ENCODE measurements around the gene CPXM2. TPM values are rescaled to one million over a fixed set of nuclear protein-coding genes. Genes with fewer than 3 reads are reported as not detected.

The CPXM2 gene
- polyA plus RNA-seq, 1 of the 3 experiments (the other 2 are of a cell fraction), result not detected

- Histone ChIP-seq H3K79me2 (ENCODE audit: insufficient read depth) (no peaks in the 10 kb centered on the region), H3K9ac (no peak overlapping the region), H3K9me2 (no peaks in the 10 kb centered on the region), H3K4me1 (ENCODE audit: control insufficient read depth in 1 of 2, insufficient read depth in 2 of 2, low read depth in 1 of 2, low read length in 1 of 2) (peaks cover 0 to 6% of the 10 kb centered on the region in 2 experiments; a peak in 1 of 4 replicates), H3K27ac (ENCODE audit: low read depth in 2 of 2, low read length in 1 of 2) (no peak overlapping the region), H3K27me3 (ENCODE audit: insufficient read depth) (no peaks in the 10 kb centered on the region), H3F3A (replicated peaks; ENCODE audit: insufficient read depth) (no peaks in the 10 kb centered on the region), H3K4me2 (no peak overlapping the region), H2AFZ (ENCODE audit: low read depth) (no peak overlapping the region), H3K36me3 (replicated peaks in 1 of 2; ENCODE audit: control insufficient read depth in 1 of 2, insufficient read depth in 2 of 2, low read length in 1 of 2) (no peaks in the 10 kb centered on the region), H3K9me3 (no peaks in the 10 kb centered on the region), H4K20me1 (ENCODE audit: insufficient read depth) (no peaks in the 10 kb centered on the region), H3K4me3 (ENCODE audit: low read depth in 2 of 2, low read length in 1 of 2) (no peak overlapping the region)
- no peak for TF ChIP-seq FOXM1 (IDR thresholded peaks at IDR 0.05; ENCODE audit: low read depth)
- TF ChIP-seq RXRA (IDR thresholded peaks at IDR 0.05; ENCODE audit: borderline replicate concordance, low read depth), result no peak
- no peak for TF ChIP-seq YY1 (IDR thresholded peaks at IDR 0.05; ENCODE audit: low read depth)
- TF ChIP-seq RCOR1 (IDR thresholded peaks at IDR 0.05; ENCODE audit: low read length), result no peak
- TF ChIP-seq EP300 (IDR thresholded peaks at IDR 0.05; ENCODE audit: borderline replicate concordance in 1 of 2, low read depth in 1 of 2, low read length in 1 of 2), result no peak
- no peak for TF ChIP-seq MXI1 (IDR thresholded peaks at IDR 0.05; ENCODE audit: low read depth, low read length)
- no peak for TF ChIP-seq JUND (IDR thresholded peaks at IDR 0.05)
- TF ChIP-seq, protein P1, sequence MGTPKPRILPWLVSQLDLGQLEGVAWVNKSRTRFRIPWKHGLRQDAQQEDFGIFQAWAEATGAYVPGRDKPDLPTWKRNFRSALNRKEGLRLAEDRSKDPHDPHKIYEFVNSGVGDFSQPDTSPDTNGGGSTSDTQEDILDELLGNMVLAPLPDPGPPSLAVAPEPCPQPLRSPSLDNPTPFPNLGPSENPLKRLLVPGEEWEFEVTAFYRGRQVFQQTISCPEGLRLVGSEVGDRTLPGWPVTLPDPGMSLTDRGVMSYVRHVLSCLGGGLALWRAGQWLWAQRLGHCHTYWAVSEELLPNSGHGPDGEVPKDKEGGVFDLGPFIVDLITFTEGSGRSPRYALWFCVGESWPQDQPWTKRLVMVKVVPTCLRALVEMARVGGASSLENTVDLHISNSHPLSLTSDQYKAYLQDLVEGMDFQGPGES (IDR thresholded peaks at IDR 0.05; ENCODE audit: low read depth, low read length), result no peak
- TF ChIP-seq PBX3 (IDR thresholded peaks at IDR 0.05), result no peak
- TF ChIP-seq, protein P2, sequence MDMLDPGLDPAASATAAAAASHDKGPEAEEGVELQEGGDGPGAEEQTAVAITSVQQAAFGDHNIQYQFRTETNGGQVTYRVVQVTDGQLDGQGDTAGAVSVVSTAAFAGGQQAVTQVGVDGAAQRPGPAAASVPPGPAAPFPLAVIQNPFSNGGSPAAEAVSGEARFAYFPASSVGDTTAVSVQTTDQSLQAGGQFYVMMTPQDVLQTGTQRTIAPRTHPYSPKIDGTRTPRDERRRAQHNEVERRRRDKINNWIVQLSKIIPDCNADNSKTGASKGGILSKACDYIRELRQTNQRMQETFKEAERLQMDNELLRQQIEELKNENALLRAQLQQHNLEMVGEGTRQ (IDR thresholded peaks at IDR 0.05; ENCODE audit: borderline replicate concordance, low read depth, low read length), result no peak
- TF ChIP-seq NFIC (IDR thresholded peaks at IDR 0.05; ENCODE audit: borderline replicate concordance), result no peak
- TF ChIP-seq ELF1 (IDR thresholded peaks at IDR 0.05), result no peak
- TF ChIP-seq NRF1 (IDR thresholded peaks at IDR 0.05; ENCODE audit: low read depth, low read length), result no peak
- TF ChIP-seq RAD21 (IDR thresholded peaks at IDR 0.05; ENCODE audit: low read length), result no peak
- no peak for TF ChIP-seq ZBTB33 (IDR thresholded peaks at IDR 0.05; ENCODE audit: borderline replicate concordance, low read depth)
- POLR2A ChIA-PET, result no interaction called here
- no peak for DNase-seq
- 38% methylated on average over 10 of the region's 10 CpGs for WGBS (ENCODE audit: low lambda C conversion rate)
- CTCF ChIA-PET, result interaction anchor here (1.0 kb wide), 1 partner anchor 234 kb away, joined by 4 read pairs; no protein-coding TSS in a partner anchor
These were observed 131.1 kb downstream of the CPXM2 start for GRCh38 chr10:123760356-123761037.

Measured in SK-N-SH (cell line).